ENCODE measurements around the gene PRICKLE2. TPM values are rescaled to one million over a fixed set of nuclear protein-coding genes. Genes with fewer than 3 reads are reported as not detected.

PRICKLE2 gene
- total RNA-seq, 1 experiment from 2014 or later = 0.26 TPM

GRCh38 chr3:64086479-64087252 is 138.6 kb downstream of the PRICKLE2 start:
- H3K36me3 ChIP-seq (ENCODE audit: control insufficient read depth, insufficient read depth, low read length) = no peaks in the 10 kb centered on the region
- ChIA-PET CTCF (no interaction called here), POLR2A (no interaction called here)
- no peaks in the 10 kb centered on the region for H3K4me1 ChIP-seq (ENCODE audit: control insufficient read depth, insufficient read depth, low read length)
- BruUV-seq (replicated peaks) = no TSS peak
- no peak overlapping the region for H3K27ac ChIP-seq (ENCODE audit: low read length)
- intact Hi-C loops (cut with micrococcal nuclease; ENCODE audit: unreplicated experiment) (no loop called here), in situ Hi-C loops (cut with HindIII; ENCODE audit: low pct_unique_long_range_greater_than_20kb, low sequenced_read_pairs) (no loop called here)
- DNase-seq (ENCODE audit: low read depth, low spot score) (no peak), ATAC-seq (no peak)
- TF ChIP-seq CTCF (IDR thresholded peaks at IDR 0.05) = no peak
- no peak for TF ChIP-seq REST (IDR thresholded peaks at IDR 0.05; ENCODE audit: insufficient read depth in 1 of 2, low read depth in 2 of 2, low read length in 1 of 2)
- TF ChIP-seq TCF7L2 (IDR thresholded peaks at IDR 0.05; ENCODE audit: low read depth, low read length) = no peak
- no peak for TF ChIP-seq SIN3A (IDR thresholded peaks at IDR 0.05; ENCODE audit: borderline replicate concordance, insufficient read depth, low read depth, low read length)
- TF ChIP-seq POLR2AphosphoS5 (IDR thresholded peaks at IDR 0.05; ENCODE audit: low read depth, low read length) = no peak
- H3K4me3 ChIP-seq (ENCODE audit: low read depth in 2 of 2, low read length in 2 of 2) = no peak overlapping the region
- H3K9me3 ChIP-seq (ENCODE audit: control insufficient read depth, insufficient read depth, low read depth, low read length) = no peaks in the 10 kb centered on the region
- H3K27me3 ChIP-seq (ENCODE audit: control insufficient read depth, insufficient read depth, low read length) = no peaks in the 10 kb centered on the region

DNA sequence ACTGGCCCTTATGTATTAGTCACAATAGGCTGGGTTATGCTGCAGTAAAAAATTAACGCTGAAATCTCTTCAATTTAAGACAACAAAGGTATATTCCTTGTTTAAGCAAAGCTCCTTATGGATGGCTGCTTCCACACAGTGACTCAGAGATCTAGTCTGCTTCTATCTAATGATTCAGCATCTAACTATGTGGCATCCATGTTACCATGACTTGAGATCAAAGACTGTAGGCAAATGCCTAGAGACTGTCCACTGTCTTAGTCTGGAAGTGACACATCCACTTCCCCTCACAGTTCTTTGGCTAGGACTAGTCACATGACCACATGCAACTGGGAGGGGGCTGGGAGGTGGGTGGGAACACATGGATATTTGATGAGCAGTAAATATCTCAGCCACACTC is 140.6 kb downstream of the PRICKLE2 start:
- no peak overlapping the region for H3K4me3 ChIP-seq (ENCODE audit: low read depth in 2 of 2, low read length in 2 of 2)
- DNase-seq (ENCODE audit: low read depth, low spot score) = no peak
- in situ Hi-C loops (cut with HindIII; ENCODE audit: low pct_unique_long_range_greater_than_20kb, low sequenced_read_pairs) (no loop called here), intact Hi-C loops (cut with micrococcal nuclease; ENCODE audit: unreplicated experiment) (no loop called here)
- H3K4me1 ChIP-seq (ENCODE audit: control insufficient read depth, insufficient read depth, low read length) = no peaks in the 10 kb centered on the region
- BruUV-seq (replicated peaks) = no TSS peak
- H3K27ac ChIP-seq (ENCODE audit: low read length) = no peak overlapping the region
- H3K27me3 ChIP-seq (ENCODE audit: control insufficient read depth, insufficient read depth, low read length) = no peaks in the 10 kb centered on the region
- no peak for ATAC-seq
- ChIA-PET CTCF (no interaction called here), POLR2A (no interaction called here)
- no peak for TF ChIP-seq SIN3A (IDR thresholded peaks at IDR 0.05; ENCODE audit: borderline replicate concordance, insufficient read depth, low read depth, low read length)
- no peak for TF ChIP-seq REST (IDR thresholded peaks at IDR 0.05; ENCODE audit: insufficient read depth in 1 of 2, low read depth in 2 of 2, low read length in 1 of 2)
- TF ChIP-seq TCF7L2 (IDR thresholded peaks at IDR 0.05; ENCODE audit: low read depth, low read length) = no peak
- no peak for TF ChIP-seq CTCF (IDR thresholded peaks at IDR 0.05)
- no peak for TF ChIP-seq POLR2AphosphoS5 (IDR thresholded peaks at IDR 0.05; ENCODE audit: low read depth, low read length)
- no peaks in the 10 kb centered on the region for H3K36me3 ChIP-seq (ENCODE audit: control insufficient read depth, insufficient read depth, low read length)
- H3K9me3 ChIP-seq (ENCODE audit: control insufficient read depth, insufficient read depth, low read depth, low read length) = no peaks in the 10 kb centered on the region
